NCI-H2171 (cell line): Measurements from ENCODE around the gene MYO7B.
A peak's percentile ranks its signal among the peaks of the same experiment; 100 is the strongest.

Experiments
- DNase-seq: peaks from one replicate; lab custom pipeline; 2025; lab: John Stamatoyannopoulos, UW

Gene MYO7B

DNA sequence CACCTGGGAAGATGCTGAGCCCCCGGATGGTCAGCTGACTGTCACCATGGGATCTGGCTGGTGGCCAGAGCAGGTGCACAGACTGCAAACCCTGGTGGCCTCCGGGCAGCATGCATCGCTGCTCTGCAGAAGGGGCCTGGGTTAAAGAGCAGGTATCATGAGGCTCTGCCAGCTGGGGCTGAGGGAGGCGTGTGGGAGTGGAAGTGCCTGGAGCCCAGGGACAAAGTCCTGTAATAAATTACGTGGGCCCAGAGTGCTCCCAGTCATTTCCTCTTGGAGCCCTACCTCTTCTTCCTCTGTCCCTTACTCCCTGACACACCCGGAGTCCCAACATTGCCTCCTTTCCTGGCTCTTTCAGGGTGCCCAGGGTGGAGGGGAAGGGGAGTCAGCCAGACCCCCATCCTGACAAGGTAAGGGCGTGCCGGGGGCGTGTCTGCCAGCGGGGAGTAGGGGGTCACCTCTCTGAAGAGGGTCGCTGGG lies at the start of gene MYO7B:
Gene MYO7B, plus strand, starts transcription at position 262 of the 480 bp plus-strand sequence. CDS start 24,040 bp downstream, outside the sequence.
- DNase-seq: no peak

DNA sequence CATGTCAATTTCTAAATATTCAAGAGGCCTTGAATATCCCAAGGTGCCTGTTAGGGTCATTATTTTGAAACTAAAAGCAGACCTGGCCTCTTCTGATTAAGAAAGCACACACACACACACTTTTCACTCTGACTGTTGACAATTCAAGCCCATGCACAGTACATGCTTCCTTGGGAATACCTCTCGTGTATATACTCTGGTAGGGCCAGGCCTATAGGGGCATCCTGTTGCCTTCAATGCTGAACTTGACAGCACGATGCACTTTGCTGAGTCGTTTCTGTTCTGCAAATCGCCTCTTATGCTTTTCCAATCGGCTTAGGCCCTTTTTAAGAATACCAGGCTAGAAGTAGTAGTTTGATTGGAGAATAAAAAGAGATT lies 49.8 kb upstream of the MYO7B start:
- DNase-seq: no peak

DNA sequence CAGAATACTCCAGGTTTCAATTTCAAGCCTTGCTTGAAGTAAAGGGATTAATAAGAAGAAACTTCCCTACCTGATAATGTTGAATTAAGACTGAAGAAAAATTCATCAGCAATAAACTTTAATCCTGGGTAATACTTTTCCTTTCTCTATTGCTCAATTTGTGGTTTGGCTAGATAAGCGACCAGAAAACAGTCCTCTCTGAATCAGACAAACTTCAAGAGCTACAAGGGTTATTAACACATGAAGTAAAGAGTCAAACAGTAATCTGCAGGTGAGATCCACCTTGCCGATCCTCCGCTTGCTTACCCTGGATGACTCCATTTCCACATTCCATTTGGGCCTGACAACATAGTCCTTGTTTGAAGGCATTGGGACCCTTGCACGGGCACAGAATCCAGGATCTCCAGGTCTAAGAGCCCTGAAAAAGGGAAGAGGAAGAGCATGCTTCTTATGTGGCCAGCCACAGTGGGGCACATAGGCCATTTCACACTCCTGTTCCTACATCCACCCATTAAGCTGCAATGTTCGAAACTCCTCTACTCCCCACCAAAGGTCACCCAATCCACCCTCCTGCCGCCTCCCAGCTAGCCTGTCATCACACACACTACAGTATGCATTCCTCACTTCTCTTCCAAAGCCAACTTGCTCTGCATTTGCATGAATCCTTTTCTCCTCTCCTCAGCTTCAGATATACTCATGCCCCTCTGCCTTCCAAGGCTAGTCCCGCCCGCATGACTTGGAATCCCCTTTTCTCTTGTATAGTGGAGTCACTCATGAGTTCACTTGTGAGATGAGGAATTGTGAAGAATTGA lies 49.0 kb upstream of the MYO7B start:
- no peak for DNase-seq

DNA sequence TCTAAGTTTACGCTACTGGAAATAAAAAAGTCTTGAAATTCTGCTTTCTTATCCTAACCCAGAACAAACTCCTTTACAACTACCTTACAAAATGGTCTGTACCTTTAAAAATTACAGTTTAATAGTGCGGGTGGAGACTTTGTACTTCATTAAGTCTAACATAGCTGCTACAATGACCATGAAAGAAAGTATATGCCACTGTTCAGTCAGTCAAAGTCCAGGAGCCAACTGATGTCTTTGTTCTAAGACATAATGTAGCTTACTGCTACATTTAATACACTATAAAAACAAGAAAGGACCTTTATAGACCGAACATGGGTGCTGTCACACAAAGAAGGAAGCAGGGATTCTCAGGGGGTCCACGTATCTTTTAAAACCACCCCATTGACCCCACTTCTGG lies 45.2 kb upstream of the MYO7B start:
- DNase-seq: no peak

DNA sequence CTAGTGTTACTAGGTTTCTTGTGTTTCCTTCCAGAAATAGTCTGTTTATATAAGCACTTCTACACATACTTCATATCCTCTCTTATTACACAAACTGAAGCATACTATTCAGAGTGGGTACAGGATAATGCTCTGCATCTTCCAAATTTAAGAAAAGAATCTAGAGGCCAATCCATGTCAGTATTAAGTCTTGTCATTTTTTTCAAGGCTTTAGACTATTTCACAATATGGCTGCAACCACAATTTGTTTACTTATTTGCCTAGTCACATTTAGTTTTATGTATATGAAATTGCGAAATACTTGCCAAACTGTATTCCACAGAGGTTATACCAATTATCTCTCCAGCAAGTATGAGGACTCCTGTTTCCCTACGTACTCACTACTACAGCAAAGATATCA lies 37.1 kb upstream of the MYO7B start:
- no peak for DNase-seq

DNA sequence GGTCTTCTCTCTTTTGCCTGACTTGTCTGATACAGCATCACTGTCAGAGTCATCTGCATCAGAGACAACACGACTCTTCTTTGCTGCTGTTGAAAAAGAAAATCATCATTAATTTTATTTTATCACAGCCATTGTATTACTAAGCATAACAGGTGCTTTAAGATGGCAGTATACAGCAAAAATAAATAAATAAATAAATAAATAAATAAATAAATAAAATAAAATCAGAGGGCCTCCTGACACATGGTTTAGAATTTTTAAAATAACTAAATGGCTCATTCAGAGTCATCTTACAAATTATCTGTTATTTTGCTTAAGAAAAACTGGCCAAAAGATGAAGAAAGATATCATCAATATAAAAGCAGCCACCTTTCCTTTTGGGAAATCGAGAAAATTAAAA lies 32.0 kb upstream of the MYO7B start:
- no peak for DNase-seq

DNA sequence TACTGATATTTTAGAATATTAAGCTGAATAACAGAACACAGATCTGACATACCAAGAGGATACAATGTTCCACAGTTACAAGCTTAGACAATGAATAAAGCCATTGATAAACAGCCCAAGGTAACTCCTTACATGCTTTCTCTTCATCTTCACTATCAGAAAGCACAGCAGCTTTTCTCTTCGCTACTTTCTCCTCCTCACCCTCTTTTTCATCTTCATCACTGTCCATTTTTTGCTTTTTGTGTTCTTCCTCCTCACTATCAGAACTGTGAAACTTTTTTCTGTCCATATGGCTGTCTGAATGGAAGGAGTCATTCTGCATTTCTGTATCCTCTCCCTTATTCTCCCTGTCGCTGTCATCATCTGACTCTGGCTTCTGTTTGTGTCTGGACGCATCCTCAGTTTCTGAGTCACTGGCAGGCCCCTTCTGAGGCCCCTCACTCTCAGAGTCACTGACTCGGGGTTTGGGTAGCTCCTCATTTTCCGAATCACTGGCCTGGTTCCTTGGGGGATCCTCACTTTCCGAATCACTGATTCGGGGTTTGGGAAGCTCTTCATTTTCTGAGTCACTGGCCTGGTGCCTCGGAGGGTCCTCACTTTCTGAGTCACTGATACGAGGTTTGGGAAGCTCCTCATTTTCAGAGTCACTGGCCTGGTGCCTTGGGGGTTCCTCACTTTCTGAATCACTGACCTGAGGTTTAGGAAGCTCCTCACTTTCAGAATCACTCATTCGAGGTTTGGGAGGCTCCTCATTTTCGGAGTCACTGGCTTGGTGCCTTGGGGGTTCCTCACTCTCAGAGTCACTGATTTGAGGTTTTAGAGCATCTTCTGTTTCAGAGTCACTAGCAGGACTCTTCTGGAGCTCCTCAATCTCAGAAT lies 30.7 kb upstream of the MYO7B start:
- DNase-seq: no peak

DNA sequence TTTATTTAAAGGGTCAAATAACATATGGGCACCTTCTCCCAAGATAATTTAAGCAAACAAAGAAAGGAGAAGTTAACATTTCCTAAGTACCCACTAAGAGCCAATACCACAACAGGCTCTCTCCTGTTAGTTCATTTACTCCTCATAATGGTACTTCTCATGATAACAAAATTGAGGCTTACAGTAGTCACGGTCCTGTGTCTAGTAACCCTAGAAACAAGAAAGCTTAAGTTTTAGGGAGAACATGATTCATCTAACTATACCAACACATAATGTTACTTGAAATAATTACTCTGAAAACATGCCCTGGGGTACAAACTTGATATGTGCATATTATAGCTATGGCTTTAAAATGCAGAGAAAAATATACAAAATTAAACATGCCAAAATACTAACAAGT lies 29.0 kb upstream of the MYO7B start:
- DNase-seq: no peak

DNA sequence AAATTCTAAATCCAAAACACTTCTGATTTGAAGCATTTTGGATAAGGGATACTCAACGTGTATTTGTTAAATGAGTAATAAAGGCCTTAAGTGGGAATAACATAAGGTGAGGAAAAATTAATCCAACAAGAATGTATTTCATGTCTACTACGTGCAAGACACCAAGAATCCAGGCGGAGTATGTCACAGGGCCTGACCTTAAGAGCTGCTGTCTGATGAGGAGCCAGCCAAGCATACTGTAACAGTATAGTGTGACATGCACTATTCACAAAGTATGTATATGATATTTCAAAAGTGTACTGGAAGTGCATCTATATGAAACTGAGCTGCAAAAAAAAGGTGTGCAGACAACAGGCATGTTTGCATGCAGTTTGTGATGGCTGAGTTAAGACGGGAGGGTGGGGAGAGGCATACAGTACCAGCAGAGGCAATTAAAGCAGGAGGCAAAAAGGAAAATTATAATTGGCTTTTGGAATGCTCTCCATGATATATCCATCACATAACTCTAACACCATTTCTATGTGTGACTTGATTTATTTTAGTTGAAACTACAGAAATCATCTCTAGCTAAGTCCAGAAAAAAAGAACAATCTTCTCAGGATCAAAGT lies 27.4 kb upstream of the MYO7B start:
- no peak for DNase-seq

DNA sequence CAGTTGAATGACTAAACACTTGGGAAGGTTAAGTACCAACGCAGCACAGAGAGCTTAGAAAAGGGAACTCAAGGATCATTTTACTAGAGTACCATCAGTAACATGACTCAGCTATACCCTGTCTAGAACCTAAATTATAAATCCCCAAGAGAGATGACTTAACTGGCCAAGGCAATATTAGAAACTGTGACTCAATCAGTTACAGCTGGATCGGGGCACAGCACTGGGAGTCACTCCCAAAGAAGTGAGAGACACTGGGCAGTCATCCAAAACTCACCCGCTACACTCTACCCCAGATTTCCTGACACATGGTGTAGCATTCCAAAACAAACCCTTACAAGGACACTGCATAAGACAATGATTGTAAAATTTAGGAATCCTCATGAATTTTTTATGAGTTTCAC lies 26.9 kb upstream of the MYO7B start:
- peak; percentile 69 for DNase-seq

DNA sequence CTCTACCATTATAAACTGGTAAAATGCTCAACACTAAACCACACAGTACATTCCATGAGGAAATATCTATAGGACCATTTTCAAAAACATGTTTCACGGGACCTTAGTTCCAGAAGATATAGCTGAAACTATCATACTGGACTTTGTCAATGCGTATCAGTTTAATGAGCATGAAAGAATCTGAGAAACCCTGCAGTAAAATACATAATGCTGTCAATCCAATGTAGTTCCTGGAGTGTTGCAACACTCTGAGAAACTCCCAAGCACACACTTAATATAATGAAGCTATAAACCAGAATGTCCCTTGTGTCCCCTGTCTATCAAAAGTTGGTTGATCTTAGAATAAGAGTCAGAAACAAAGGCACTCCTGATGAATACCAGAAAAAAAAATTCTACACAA lies 25.4 kb upstream of the MYO7B start:
- no peak for DNase-seq

DNA sequence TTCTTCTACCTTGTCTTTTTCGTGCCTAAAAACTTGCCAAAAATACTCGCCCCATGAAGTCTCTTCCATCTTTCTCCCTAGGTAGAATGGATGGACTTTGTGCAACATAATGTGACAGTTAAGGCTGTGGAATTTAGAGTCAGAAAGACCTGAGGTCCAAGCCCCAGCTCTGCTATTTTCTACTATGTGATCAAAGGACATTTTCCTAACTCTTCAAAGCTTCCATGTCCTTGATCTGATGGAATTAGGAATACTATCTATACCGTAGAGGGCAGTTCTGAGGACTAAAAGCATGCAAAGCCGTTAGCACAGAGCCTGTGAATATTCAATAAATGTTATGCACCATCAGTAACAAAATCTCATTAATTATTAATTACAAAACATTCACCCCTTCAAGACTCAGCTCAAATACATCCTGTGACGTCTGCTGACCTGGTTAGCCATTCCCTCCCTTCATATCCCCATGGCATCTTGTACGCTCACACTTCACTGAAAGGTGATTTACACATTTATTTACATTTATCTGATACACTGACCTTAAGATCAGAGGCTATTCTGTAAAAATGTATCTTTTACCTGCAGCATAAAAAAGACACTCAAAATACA lies 24.3 kb upstream of the MYO7B start:
- DNase-seq: no peak

DNA sequence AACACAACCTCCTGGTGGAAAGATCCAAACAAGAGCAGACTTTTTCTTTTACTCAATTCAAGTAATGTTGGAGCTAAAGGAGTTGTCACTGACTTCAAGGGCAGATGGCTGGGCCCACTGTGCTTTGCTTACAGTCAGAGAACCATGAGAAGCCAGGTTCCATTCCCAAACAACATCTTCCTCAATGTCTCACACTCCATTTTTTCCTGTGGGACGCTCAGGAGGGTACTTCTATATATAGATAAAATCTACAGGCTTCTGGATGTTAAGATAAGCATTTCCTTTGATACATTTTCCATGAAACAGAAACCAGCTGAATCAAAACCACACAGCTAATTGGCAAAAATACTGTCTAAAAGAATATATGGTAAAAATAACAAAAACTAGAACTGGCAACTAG lies 23.6 kb upstream of the MYO7B start:
- no peak for DNase-seq

DNA sequence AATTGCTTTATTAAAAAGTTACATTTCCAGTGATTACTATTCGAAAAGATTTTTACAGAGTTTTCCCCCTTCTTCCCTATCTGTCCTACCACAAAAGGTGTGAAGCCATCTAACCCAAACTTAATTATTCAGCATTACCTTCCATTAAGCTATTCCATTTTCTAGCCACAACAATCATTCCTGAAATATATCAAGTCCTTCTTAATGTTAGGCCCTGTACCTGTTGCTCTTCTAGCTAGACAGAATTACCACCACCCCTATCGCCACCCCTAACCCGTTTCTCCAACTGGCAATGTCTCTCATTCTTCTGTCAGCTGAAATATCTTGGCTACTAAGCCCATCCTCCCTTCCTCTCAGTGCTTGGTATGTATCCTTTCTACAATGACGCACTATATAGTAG lies 23.1 kb upstream of the MYO7B start:
- DNase-seq: no peak

DNA sequence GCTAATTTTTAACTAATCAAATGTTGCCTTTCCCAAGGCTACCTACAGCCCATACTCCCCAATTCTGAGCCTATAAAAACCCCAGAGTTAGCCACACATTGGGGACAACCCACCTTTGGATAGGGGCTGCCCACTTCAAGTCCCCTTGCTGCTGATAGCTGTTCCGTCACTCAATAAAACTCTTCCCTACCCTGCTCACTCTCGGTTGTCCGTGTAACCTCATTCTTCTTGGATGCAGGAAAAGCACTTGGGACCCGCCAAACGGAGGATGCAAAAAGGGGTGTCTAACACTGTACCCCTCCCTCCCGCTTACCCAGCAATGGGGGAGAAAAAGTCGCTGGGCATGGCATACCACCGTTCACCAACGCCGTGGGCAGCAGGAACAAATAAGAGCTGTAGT lies 21.4 kb upstream of the MYO7B start:
- no peak for DNase-seq

DNA sequence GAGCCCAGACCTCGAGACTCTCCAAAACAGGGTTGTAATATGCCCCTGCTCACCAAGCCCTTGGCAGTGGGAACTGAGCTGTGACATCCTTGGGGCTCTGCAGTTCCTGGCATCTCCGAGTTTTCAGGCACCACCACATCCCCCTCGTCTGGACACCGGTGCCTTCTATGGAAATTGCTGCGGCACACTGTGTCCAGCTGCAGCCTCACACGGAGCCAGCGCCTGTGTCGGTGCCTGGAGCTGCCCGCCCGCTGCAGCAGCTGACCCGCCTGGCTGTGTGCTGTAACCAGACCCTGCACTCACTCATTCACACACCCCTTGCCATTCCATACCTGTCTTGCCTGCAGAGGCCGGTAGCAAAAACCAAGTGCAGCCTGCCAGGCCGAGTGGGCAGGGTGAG lies 21.0 kb upstream of the MYO7B start:
- no peak for DNase-seq

DNA sequence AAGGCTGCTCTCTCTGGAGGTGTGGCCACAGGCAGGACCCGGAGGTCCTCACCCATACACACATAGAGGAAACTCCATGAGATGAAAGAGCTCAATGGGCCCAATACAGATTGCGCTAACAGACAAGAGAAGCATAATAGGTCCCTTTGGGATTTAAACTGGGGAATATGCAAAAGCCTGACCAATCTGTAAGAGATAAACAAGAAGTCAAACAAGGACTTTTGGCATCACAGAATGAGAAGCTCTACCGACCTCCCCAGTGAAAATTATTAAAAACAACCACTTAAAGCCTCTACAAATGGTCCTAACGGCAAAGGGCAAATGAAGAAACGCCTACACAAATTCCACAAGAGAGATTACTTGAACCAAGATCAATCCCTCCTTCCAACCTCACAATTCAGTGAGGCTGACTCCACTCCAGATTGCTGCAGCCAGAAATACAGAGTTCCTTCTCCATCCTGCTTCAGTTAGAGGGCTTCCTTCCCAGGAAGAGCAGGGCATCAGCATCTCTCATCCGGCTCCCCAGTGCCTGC lies 20.0 kb upstream of the MYO7B start:
- DNase-seq: no peak

DNA sequence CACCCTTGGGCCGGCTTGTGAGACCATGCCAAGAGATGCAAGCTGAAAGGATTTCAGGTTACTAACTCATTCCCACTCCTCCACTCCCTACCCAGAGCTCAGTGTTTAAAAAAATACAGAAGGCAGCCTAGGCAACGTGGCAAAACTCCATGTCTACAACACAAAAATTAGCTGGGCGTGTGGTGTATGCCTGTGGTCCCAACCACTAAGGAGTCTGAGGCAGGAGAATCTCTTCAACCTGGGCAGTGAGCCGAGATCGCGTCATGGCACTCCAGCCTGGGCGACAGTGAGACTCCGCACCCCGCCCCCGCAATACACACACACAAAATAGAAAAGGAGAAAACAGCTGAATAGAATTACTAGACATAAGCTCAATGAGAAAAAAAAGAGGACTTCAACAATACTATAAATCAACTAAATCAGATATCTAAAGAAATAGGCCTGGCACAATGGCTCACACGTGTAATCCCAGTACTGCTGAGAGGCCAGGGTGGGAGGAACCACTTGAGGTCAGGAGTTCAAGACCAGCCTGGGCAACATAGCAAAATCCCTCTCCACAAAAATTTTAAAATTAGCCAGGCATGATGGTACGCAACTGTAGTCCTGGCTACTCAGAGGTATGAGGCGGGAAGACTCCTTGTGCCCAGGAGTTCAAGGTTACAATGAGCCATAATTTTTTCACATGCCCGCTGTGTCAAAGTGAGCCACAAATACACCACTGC lies 19.3 kb upstream of the MYO7B start:
- no peak for DNase-seq

DNA sequence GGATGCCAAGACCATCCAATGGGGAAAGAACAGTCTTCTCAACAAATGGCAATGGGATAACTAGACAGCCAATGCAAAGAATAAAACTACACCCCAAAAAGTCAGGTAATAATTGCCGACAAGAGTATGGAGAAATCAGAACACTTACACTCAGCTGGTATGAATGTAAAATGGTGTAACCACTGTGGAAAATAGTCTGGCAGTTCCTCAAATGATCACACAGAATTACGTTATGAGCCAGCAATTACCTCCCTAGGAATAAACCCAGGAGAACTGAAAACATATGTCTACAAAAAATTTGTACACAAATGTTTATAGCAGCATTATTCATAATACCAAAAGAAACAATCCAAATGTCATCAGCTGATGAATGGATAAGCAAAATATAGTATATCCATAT lies 18.0 kb upstream of the MYO7B start:
- DNase-seq: no peak

DNA sequence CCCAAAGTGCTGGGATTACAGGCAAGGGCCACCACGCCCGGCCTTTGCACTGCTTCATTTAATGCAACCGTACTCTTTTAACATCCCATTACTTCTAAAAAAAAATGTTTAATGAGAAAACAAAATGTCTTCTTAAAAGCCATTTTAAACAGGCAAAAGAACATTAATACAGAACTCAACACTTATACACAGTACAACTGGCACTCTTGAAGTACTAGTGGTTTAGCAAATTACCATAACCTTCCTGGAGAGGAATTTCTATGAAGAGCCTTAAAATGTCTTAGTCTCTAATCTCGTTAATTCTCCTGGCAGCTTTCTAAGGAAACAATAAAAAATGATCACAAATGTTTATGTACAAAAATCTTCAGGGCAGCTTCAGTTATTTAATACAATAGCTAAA lies 15.1 kb upstream of the MYO7B start:
- no peak for DNase-seq

DNA sequence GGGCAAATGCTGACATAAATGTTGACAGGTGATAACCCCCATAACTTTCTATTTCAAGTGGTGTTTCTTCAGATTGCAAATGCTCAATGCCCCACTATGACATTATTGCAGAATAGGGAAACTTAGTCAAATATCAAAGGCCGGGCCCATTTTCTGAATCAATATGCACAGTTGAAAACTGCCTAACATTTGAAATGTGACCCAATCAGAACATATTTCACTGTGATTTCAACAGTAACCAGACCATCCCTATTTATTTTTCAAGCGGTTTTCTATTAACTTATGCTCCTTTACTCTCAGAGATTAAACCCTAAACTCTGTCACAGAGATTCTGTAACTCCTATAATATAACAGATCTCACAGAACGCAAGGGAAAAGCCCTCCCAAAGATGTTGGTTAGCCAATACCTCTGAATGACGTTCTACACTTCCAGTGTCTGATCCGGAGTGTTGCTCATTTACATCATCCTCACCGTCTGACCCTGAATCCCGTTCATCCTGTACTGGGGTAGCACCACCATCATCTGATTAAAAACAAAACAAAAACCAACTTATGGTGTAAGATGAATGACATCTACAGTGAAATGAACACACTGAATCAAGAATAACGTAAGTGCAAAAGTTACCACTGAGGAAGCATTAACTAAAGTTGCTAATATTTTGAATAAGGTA lies 12.1 kb upstream of the MYO7B start:
- no peak for DNase-seq
